Measurements from ENCODE around the gene ACADS.
"Not testable (repeated sequence)": the region's sequence is repeated elsewhere in the genome, so short reads cannot be mapped to it uniquely, and the experiment has no call there.

The ACADS gene

DNA sequence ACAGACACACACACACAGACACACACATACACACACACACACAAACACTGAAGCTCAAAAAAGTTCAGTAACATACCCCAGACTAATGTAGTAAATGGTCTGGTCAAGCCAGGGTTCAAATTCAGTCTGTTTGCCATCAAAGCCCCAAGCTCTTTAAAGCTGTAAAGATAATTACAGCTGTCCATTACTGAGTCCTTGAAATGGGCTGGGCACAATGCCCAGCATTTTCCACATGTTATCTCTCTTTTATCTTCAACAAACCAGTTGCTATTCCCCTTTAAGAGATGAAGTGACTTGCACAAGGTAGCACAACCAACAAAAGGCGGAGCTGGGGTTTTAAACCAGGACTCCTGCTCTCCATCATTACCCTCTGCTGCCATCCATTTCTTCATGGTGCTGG lies 23.0 kb upstream of the ACADS start:
- DNase-seq = no peak

GRCh38 chr12:120703311-120703942 lies 22.2 kb upstream of the ACADS start:
- DNase-seq = no peak

GRCh38 chr12:120705618-120706017 lies 20.0 kb upstream of the ACADS start:
- DNase-seq = no peak

DNA sequence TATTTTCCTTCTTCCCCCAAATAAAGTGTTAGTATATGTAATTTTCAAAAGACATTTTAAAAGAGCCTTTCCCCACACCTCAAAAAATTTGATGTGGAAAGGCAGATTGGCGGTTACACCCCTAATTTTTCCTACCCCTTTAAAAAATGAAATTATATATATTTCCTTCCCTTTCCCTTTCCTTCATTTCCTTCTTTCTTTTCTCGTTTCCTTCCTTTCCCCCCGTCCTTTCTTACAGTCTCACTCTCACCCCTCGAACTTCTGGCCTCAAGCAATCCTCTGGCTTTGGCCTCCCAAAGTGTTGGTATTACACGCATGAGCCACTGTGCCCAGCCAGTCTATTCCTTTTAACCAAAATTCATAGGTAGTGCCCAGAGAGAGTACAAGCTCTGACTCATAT lies 19.6 kb upstream of the ACADS start:
- DNase-seq = no peak

- DNase-seq = no peak
These were observed 17.0 kb upstream of the ACADS start for GRCh38 chr12:120708651-120709050.

GRCh38 chr12:120710031-120710804 lies 15.4 kb upstream of the ACADS start, which contains the start of gene UNC119B:
TSS of gene UNC119B (plus strand) at chr12:120710458. CDS start at chr12:120710475, 17 bp downstream.
- DNase-seq = peak; percentile 76

DNA sequence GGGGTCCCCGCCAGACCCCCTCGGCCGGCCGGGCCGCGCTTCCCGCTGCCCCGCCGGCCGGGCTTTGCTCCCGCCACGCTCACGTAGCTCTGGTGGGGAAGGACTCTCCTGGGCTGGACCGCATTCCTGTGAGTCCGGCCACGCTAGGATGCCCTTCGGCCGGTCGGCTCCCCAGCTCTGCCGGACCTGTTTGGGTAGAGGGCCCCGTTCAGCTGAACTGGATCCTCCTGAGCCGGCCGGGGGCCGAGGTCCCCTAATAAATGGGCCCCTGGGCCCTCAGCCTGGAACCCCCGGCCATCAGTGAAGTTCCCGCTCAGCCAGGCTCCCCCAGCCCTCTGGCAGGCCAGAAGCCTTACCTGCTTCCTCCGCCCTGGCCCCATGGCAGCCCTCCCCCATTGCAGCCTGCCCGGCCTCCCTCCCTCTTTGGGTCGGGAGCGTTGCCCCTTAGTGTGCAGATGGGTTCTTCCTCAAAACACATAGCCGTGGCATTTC lies 14.8 kb upstream of the ACADS start:
- DNase-seq = no peak

DNA sequence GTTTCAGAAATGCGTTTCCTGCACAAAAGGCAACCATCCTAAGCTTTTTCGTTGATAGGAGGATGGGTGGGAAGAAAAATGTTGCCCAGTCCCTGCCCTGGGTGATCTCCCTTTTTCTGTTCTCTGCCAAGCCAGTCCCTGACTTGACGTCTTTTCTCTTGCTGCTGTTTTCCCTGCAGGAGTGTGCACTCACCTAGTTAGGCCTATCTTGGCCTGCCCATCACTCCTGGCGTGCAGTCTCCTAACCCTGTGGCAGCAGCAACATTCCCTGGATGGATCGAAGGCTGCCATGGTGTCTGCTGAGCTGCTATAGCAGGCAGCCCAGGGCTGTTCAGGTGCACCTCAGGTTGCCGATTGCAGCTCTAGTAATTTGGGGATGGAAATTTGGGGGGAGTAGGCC lies 14.2 kb upstream of the ACADS start:
- no peak for DNase-seq

DNA sequence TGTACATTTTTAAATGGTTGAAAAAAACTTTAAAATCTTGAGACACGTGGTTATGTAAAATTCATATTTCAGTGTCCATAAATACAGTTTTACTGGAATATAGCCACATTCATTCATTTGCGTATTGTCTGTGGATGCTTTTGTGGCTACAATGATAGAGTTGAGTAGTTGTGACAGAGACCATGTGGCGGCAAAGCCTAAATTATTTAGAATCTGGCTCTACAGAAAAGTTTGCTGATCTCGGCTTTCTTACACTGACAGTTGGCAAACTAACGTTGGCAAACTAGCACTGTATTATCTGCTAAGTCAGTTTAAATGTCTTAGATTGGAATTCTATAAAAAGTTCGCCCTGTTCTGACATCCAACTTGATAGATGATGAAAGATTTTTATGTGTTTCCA lies 13.0 kb upstream of the ACADS start:
- no peak for DNase-seq

GRCh38 chr12:120713861-120714482 lies 11.7 kb upstream of the ACADS start:
- DNase-seq = peak; percentile 44

GRCh38 chr12:120718055-120718454 lies 7.6 kb upstream of the ACADS start:
- DNase-seq = no peak

DNA sequence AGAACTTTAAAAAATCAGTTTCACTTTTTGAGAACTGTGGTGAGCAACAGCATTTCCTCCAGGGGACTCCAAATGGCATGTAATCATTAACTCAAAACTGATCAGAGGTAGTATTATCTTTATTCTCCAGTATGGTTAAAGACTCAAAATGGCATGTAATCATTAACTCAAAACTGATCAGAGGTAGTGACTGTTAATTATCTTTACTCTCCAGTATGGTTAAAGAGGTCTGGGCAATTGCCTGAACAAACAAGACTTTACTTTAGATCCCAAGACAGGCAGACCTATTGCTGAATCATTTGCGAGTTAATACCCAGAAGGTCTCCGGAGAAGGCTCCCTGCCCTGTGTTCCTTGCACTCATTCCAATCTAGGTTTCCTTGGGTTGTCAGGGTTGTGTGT lies 6.6 kb upstream of the ACADS start:
- no peak for DNase-seq

DNA sequence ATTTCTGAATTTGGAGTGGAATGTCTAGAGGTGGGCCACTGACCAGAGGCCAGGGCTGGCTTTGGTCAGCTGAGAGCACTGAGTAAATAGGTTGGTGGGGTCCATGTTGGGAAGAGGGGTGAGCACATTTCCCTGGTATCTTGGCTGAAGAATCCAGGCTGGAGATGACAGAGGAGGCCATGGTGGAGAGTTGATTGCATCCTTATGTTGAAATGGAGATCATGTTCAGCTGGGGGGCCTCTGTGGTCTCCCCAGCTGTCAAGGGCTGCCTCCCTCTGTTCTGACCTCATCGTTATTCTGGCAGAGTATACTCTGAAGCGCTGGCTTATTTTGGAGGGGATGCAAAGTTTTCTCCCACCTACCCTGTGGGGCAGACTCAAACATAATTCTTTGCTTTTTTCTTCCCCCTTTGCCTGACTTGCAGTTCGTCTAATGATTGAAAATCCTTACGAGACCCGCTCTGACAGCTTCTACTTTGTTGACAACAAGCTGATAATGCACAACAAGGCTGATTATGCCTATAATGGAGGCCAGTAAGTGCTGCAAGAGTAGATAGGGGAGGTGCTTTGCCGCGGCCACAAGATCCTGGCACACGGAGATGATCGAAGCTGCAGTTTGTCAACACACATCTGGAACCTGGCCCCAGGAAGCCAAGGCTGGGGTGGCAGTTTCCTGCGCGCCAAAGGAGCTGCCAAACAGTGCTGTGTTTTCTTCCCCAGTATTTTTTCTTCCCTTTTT lies 6.0 kb upstream of the ACADS start:
- DNase-seq = no peak

DNA sequence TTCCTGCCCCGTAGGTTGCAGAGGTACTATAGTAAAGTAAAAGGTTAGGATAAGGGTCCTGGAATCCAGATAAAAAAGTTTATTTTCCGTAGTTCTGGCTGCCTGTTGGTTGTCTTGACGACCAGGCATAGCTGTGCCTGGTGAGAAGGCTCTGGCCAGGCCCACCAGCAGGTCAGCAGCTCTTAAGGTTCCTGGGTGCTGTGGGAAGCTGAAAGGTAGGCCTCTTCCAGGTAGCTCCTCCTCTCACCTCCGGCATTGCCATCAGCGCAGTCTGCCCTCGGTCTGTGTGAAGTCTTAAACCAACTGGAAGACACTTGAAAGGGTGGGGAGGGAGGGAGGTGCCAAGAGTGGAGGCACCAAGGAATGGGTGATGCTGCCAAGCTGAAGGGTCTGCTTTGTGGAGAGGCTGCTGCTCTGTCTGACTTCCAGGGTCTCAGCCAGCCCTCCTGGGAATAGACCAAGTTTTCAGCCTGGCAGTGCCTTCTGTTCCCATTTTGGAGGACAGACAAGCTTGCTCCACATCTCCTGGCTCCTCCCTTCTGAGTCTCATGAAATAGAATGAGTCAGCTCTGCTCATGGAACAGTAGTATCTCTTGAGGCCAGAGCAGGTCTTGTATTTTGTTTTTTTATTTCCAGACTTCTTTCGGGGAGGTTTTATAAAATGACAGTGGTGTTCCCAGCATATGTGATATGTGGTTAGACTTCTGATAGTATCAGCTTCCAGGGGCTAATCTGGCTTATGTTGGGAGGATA lies 5.2 kb upstream of the ACADS start:
- no peak for DNase-seq

GRCh38 chr12:120720987-120721801 lies 4.4 kb upstream of the ACADS start:
- no peak for DNase-seq

DNA sequence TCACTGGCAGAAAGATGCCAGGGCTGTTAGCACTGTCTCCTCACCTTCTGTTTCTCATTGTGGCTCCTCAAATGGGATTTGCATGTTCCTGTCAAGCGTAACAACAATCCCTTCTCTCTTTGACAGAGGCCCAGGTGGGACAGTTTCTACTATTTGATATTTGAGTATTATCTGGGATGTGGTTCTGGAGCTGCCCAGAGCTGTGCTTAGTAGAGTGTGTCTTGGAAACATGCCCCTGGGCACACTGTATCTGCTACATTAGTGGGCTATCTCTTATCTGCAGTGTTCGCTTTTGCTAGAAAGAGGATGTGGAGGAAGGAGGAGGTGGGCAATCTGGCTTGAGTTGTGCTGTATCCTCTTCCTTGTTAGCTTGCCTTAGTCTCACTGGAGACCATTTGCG lies 3.8 kb upstream of the ACADS start:
- DNase-seq = no peak

DNA sequence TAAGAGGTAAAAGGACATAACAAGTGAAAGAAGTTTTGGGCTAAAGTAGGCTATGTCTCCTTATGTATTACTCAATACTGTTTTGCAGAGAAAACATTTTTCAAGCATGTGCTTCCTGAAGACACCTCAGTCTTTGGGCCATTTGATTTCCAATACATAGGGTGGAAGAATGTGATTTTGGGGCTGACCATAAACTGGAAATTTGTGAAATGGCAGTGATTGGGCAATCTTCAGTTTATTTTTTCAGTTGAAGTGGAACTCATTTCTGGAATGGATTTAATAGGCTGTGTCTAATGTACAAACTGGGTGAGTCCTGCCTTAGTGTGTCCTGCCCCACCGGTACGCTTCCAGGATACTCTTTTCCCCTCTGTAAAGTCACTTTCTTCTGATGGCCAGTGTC lies 2.8 kb upstream of the ACADS start:
- DNase-seq = no peak

DNA sequence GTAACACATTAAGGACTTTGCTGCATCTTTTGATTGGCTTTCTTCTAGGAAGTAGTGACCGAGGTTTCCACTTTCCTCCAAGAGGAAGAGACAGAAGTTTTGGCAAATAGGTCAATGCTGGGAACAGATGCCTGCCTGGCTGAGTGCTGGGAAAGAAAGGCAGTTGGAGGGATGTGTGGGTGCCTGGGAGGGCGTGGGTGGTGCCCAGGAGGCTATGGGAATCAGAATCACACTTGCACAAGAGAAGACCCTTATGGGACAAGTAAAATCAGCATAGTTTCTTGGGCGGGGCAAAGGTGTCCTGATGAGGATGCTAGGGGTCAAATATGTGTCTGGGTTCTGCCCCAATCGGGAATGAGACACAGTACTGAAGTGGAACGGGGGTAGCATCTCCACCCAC lies 906 bp upstream of the ACADS start:
- DNase-seq = no peak

DNA sequence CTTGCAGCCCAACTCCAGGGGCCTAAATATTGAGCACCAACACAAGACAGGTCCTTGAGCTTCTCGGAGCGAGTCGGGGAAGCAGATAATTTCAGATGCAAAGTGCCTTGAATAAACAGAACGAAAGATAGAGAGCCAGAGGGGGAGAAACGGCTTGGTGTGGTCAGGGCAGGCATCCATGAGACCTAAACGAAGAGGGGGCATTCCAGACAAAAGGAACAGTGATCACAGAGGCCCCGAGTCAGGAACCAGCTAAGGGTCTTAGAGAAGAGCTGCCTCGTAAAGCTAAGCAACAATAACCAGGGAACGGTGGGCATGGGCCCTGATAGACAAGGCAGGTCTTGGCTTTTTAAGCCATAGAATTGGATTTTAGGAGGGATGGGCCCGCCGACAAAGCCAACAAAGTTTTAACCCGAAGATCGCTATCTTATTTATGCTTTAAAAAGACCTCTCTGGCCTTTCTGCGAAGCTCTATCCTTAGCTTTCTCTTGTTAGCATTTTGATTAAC lies 421 bp upstream of the ACADS start:
- DNase-seq = no peak

DNA sequence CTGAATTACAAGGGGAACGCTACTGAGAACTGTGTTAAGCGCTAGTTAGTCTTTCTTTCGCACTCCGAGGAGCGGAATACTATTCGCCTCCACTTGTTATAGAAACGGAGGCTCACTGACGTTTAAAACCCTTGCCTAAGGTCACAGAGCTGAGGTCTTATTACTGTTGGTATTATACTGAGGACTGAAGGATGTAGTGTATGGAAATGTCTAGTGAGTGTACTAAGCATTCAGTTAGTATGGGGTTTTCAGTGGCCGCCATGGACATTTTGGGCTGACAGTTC lies 826 bp downstream of the ACADS start:
- no peak for DNase-seq

DNA sequence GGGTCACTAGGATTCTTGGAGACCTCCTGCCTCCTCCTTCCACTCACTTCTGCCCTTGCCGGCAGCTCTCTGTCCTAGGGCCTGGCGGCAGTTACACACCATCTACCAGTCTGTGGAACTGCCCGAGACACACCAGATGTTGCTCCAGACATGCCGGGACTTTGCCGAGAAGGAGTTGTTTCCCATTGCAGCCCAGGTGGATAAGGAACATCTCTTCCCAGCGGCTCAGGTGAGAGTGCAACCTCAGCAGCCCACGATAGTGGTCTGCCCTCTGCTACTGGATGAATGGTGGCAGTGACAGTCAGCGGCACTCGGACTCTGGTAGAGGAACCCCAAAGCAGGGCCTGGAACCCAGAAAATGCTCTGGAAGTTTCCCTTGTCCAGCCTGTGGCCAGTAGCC lies 1.3 kb downstream of the ACADS start:
- no peak for DNase-seq

GRCh38 chr12:120732198-120732597 lies 6.6 kb downstream of the ACADS start:
- DNase-seq = not testable (repeated sequence)

Measured in stimulated activated naive CD4-positive, alpha-beta T cell treated with Interleukin-2 at 50 U/mL for 16 hours (primary cell).